ENCODE data around the gene CTNNA1.

The CTNNA1 gene

GRCh38 chr5:138843316-138844124, 90.3 kb downstream of the CTNNA1 start:
- Histone ChIP-seq H3K36me3 (ENCODE audit: insufficient read depth, insufficient read length, low read length) (no peaks in the 10 kb centered on the region), H3K4me1 (ENCODE audit: insufficient read depth, insufficient read length) (no peaks in the 10 kb centered on the region), H3K9me3 (ENCODE audit: insufficient read depth, low read length) (no peaks in the 10 kb centered on the region), H3K27me3 (ENCODE audit: insufficient read depth, insufficient read length) (no peaks in the 10 kb centered on the region), H3K4me3 (ENCODE audit: insufficient read length, low read depth) (no peak overlapping the region), H3K9ac (ENCODE audit: insufficient read length, low read depth) (no peak overlapping the region)
- TF ChIP-seq SUZ12 (IDR thresholded peaks at IDR 0.05; ENCODE audit: extremely low read depth, insufficient read depth, insufficient read length): no peak
- TF ChIP-seq YY1 (IDR thresholded peaks at IDR 0.05; ENCODE audit: insufficient read depth, insufficient read length): no peak
- DNase-seq (ENCODE audit: low read depth, low spot score): no peak

- Histone ChIP-seq H3K36me3 (ENCODE audit: insufficient read depth, insufficient read length, low read length) (no peaks in the 10 kb centered on the region), H3K9me3 (ENCODE audit: insufficient read depth, low read length) (no peaks in the 10 kb centered on the region), H3K4me3 (ENCODE audit: insufficient read length, low read depth) (no peak overlapping the region), H3K9ac (ENCODE audit: insufficient read length, low read depth) (no peak overlapping the region), H3K4me1 (ENCODE audit: insufficient read depth, insufficient read length) (no peaks in the 10 kb centered on the region), H3K27me3 (ENCODE audit: insufficient read depth, insufficient read length) (no peaks in the 10 kb centered on the region)
- no peak for DNase-seq (ENCODE audit: low read depth, low spot score)
- TF ChIP-seq ZNF274 (IDR thresholded peaks at IDR 0.05; ENCODE audit: low read depth, low read length) (no peak), YY1 (IDR thresholded peaks at IDR 0.05; ENCODE audit: insufficient read depth, insufficient read length) (no peak)
Measured at GRCh38 chr5:138844125-138844461, 90.9 kb downstream of the CTNNA1 start.

GRCh38 chr5:138844812-138845513, 91.7 kb downstream of the CTNNA1 start:
- Histone ChIP-seq H3K4me1 (ENCODE audit: insufficient read depth, insufficient read length) (no peaks in the 10 kb centered on the region), H3K4me3 (ENCODE audit: insufficient read length, low read depth) (no peak overlapping the region), H3K36me3 (ENCODE audit: insufficient read depth, insufficient read length, low read length) (no peaks in the 10 kb centered on the region), H3K9ac (ENCODE audit: insufficient read length, low read depth) (no peak overlapping the region), H3K9me3 (ENCODE audit: insufficient read depth, low read length) (no peaks in the 10 kb centered on the region), H3K27me3 (ENCODE audit: insufficient read depth, insufficient read length) (no peaks in the 10 kb centered on the region)
- TF ChIP-seq YY1 (IDR thresholded peaks at IDR 0.05; ENCODE audit: insufficient read depth, insufficient read length) (no peak), SUZ12 (IDR thresholded peaks at IDR 0.05; ENCODE audit: extremely low read depth, insufficient read depth, insufficient read length) (no peak), ZNF274 (IDR thresholded peaks at IDR 0.05; ENCODE audit: low read depth, low read length) (no peak)
- no peak for DNase-seq (ENCODE audit: low read depth, low spot score)

GRCh38 chr5:138849439-138849838, 96.2 kb downstream of the CTNNA1 start:
- no peak for DNase-seq (ENCODE audit: low read depth, low spot score)
- no peaks in the 10 kb centered on the region for H3K4me1 ChIP-seq (ENCODE audit: insufficient read depth, insufficient read length)

GRCh38 chr5:138849882-138850281, 96.7 kb downstream of the CTNNA1 start:
- no peak overlapping the region for H3K9ac ChIP-seq (ENCODE audit: insufficient read length, low read depth)
- no peaks in the 10 kb centered on the region for H3K27me3 ChIP-seq (ENCODE audit: insufficient read depth, insufficient read length)
- TF ChIP-seq ZNF274 (IDR thresholded peaks at IDR 0.05; ENCODE audit: low read depth, low read length) (no peak), YY1 (IDR thresholded peaks at IDR 0.05; ENCODE audit: insufficient read depth, insufficient read length) (no peak), SUZ12 (IDR thresholded peaks at IDR 0.05; ENCODE audit: extremely low read depth, insufficient read depth, insufficient read length) (no peak)
- no peaks in the 10 kb centered on the region for H3K9me3 ChIP-seq (ENCODE audit: insufficient read depth, low read length)
- H3K4me1 ChIP-seq (ENCODE audit: insufficient read depth, insufficient read length): no peaks in the 10 kb centered on the region
- H3K36me3 ChIP-seq (ENCODE audit: insufficient read depth, insufficient read length, low read length): no peaks in the 10 kb centered on the region
- no peak for DNase-seq (ENCODE audit: low read depth, low spot score)
- H3K4me3 ChIP-seq (ENCODE audit: insufficient read length, low read depth): no peak overlapping the region

More at GRCh38 chr5:138849439-138849838, 96.2 kb downstream of the CTNNA1 start:
- TF ChIP-seq YY1 (IDR thresholded peaks at IDR 0.05; ENCODE audit: insufficient read depth, insufficient read length): no peak
- TF ChIP-seq SUZ12 (IDR thresholded peaks at IDR 0.05; ENCODE audit: extremely low read depth, insufficient read depth, insufficient read length): no peak
- TF ChIP-seq ZNF274 (IDR thresholded peaks at IDR 0.05; ENCODE audit: low read depth, low read length): no peak
- Histone ChIP-seq H3K4me3 (ENCODE audit: insufficient read length, low read depth) (no peak overlapping the region), H3K9ac (ENCODE audit: insufficient read length, low read depth) (no peak overlapping the region), H3K9me3 (ENCODE audit: insufficient read depth, low read length) (no peaks in the 10 kb centered on the region), H3K36me3 (ENCODE audit: insufficient read depth, insufficient read length, low read length) (no peaks in the 10 kb centered on the region), H3K27me3 (ENCODE audit: insufficient read depth, insufficient read length) (no peaks in the 10 kb centered on the region)

- DNase-seq (ENCODE audit: low read depth, low spot score): no peak
- no peaks in the 10 kb centered on the region for H3K9me3 ChIP-seq (ENCODE audit: insufficient read depth, low read length)
- H3K27me3 ChIP-seq (ENCODE audit: insufficient read depth, insufficient read length): no peaks in the 10 kb centered on the region
- no peaks in the 10 kb centered on the region for H3K4me1 ChIP-seq (ENCODE audit: insufficient read depth, insufficient read length)
- no peak overlapping the region for H3K4me3 ChIP-seq (ENCODE audit: insufficient read length, low read depth)
- no peak for TF ChIP-seq YY1 (IDR thresholded peaks at IDR 0.05; ENCODE audit: insufficient read depth, insufficient read length)
- TF ChIP-seq SUZ12 (IDR thresholded peaks at IDR 0.05; ENCODE audit: extremely low read depth, insufficient read depth, insufficient read length): no peak
- no peak for TF ChIP-seq ZNF274 (IDR thresholded peaks at IDR 0.05; ENCODE audit: low read depth, low read length)
- H3K9ac ChIP-seq (ENCODE audit: insufficient read length, low read depth): no peak overlapping the region
- H3K36me3 ChIP-seq (ENCODE audit: insufficient read depth, insufficient read length, low read length): no peaks in the 10 kb centered on the region
Measured at GRCh38 chr5:138850865-138851435, 97.7 kb downstream of the CTNNA1 start.

- Histone ChIP-seq H3K27me3 (ENCODE audit: insufficient read depth, insufficient read length) (no peaks in the 10 kb centered on the region), H3K4me1 (ENCODE audit: insufficient read depth, insufficient read length) (no peaks in the 10 kb centered on the region), H3K9ac (ENCODE audit: insufficient read length, low read depth) (no peak overlapping the region), H3K36me3 (ENCODE audit: insufficient read depth, insufficient read length, low read length) (no peaks in the 10 kb centered on the region), H3K4me3 (ENCODE audit: insufficient read length, low read depth) (no peak overlapping the region), H3K9me3 (ENCODE audit: insufficient read depth, low read length) (no peaks in the 10 kb centered on the region)
- no peak for TF ChIP-seq YY1 (IDR thresholded peaks at IDR 0.05; ENCODE audit: insufficient read depth, insufficient read length)
- TF ChIP-seq SUZ12 (IDR thresholded peaks at IDR 0.05; ENCODE audit: extremely low read depth, insufficient read depth, insufficient read length): no peak
- TF ChIP-seq ZNF274 (IDR thresholded peaks at IDR 0.05; ENCODE audit: low read depth, low read length): no peak
- no peak for DNase-seq (ENCODE audit: low read depth, low spot score)
Measured at GRCh38 chr5:138853132-138853531, 99.9 kb downstream of the CTNNA1 start.
